ENCODE results near the gene NAA40. TPM values are rescaled to one million over a fixed set of nuclear protein-coding genes. Genes with fewer than 3 reads are reported as not detected.

NAA40 gene
- total RNA-seq, 1 donor from 2014 or later, result 15.7 TPM

DNA sequence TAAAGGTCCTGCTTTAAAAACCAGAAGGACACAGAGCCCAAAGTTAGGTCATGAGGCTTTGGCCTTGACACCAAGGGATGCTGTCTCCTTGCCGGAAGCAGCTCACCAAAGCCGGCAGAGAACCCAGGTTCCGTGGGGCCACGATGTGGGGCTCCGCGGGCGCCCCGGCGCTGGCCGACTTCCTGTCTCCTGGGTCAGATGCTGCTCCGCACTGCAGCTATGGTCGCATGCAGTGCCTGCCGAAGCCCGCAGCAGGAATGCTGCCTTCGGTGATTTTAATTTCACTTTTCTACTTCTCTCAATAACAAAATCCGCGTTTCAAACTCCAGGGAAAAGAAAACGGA, 47.0 kb downstream of the NAA40 start:
- H3K4me3 ChIP-seq, result peak overlapping the region; percentile 99
- H3K27me3 ChIP-seq, result no peaks in the 10 kb centered on the region
- ATAC-seq (peak; percentile 53), DNase-seq (peak; percentile 81)
- peak overlapping the region; percentile 89 for H3K27ac ChIP-seq
- TF ChIP-seq CTCF (IDR thresholded peaks at IDR 0.05), result no peak
- H3K9me3 ChIP-seq, result no peaks in the 10 kb centered on the region
- intact Hi-C loops (cut with DNase I), result no loop called here
- H3K36me3 ChIP-seq, result peaks cover 23% of the 10 kb centered on the region
- peaks cover 17% of the 10 kb centered on the region for H3K4me1 ChIP-seq

GRCh38 chr11:63986156-63986931, 47.5 kb downstream of the NAA40 start, which contains the start of gene OTUB1:
TSS of gene OTUB1 (plus strand) at chr11:63986438. CDS start at chr11:63986457, 19 bp downstream.
- peak; percentile 97 for DNase-seq
- no peak for TF ChIP-seq CTCF (IDR thresholded peaks at IDR 0.05)
- intact Hi-C loops (cut with DNase I), result no loop called here
- H3K27me3 ChIP-seq, result no peaks in the 10 kb centered on the region
- H3K9me3 ChIP-seq, result no peaks in the 10 kb centered on the region
- H3K4me3 ChIP-seq, result peak within 1 kb of the TSS; percentile 99
- ATAC-seq, result peak; percentile 96
- H3K36me3 ChIP-seq, result peaks cover 28% of the 10 kb centered on the region
- peaks cover 17% of the 10 kb centered on the region for H3K4me1 ChIP-seq
- H3K27ac ChIP-seq, result peak within 1 kb of the TSS; percentile 89

DNA sequence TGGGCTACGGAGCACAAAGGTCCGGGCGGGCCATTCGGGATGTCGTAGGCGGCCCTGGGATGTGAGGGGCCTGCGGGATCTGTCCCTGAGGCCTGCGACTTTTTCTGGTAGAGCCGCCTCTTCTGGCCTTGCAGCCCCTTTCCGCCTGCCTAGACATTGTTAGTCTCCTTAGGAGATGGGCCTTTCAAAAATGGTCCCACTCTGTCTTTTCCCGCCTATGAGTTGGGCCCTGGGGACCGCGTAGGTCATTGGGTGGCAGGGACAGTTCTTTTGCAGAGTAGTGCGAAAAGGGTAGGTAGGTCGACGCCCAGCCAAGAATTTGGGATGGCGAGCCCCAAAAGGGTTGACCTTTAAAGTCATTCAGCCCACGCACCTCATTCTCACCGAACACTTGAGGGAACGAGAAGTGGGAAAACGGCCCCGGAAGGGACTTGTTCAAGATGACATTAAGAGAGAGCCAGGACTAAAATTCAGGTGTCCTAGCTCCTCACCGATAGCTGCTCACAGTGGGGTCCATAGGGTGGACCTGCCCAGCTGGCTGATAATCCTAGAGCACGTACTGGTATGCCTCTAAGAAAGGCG, 48.2 kb downstream of the NAA40 start:
- peaks cover 17% of the 10 kb centered on the region for H3K4me1 ChIP-seq
- H3K4me3 ChIP-seq, result peak overlapping the region; percentile 99
- ATAC-seq (no peak), DNase-seq (no peak)
- H3K27me3 ChIP-seq, result no peaks in the 10 kb centered on the region
- no peak for TF ChIP-seq CTCF (IDR thresholded peaks at IDR 0.05)
- H3K27ac ChIP-seq, result peak overlapping the region; percentile 89
- intact Hi-C loops (cut with DNase I), result no loop called here
- no peaks in the 10 kb centered on the region for H3K9me3 ChIP-seq
- H3K36me3 ChIP-seq, result peaks cover 30% of the 10 kb centered on the region

DNA sequence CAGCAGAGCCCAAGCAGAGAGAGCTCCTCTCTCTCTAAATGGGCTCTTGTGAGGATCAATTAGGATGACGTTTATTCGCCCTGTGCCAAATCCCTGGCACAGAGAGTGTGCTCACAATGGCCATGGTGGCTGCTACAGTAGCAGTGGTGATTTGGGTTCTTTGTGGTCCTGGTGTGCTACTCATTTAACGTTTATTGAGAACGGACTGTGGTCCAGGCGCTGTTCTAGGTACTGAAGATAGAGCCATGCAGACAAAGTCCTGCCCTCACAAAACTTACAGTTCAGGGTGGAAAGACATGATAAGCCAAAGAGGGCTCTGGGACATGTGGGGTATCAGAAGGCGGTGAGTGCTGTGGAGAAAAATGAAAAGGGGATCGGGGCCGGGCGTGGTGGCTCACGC, 52.8 kb downstream of the NAA40 start:
- no peak overlapping the region for H3K27ac ChIP-seq
- peaks cover 53% of the 10 kb centered on the region for H3K36me3 ChIP-seq
- no peaks in the 10 kb centered on the region for H3K9me3 ChIP-seq
- intact Hi-C loops (cut with DNase I), result no loop called here
- H3K4me3 ChIP-seq, result no peak overlapping the region
- TF ChIP-seq CTCF (IDR thresholded peaks at IDR 0.05), result no peak
- DNase-seq (no peak), ATAC-seq (no peak)
- H3K4me1 ChIP-seq, result peaks cover 11% of the 10 kb centered on the region
- H3K27me3 ChIP-seq, result no peaks in the 10 kb centered on the region

- no peaks in the 10 kb centered on the region for H3K9me3 ChIP-seq
- no peak for ATAC-seq
- intact Hi-C loops (cut with DNase I), result no loop called here
- H3K4me3 ChIP-seq, result no peak overlapping the region
- no peak for TF ChIP-seq CTCF (IDR thresholded peaks at IDR 0.05)
- H3K27ac ChIP-seq, result no peak overlapping the region
- peaks cover 67% of the 10 kb centered on the region for H3K36me3 ChIP-seq
- no peaks in the 10 kb centered on the region for H3K27me3 ChIP-seq
- no peak for DNase-seq
- H3K4me1 ChIP-seq, result no peaks in the 10 kb centered on the region
Measured at GRCh38 chr11:63993100-63993499, 54.3 kb downstream of the NAA40 start.

Measured in upper lobe of right lung (tissue), 1 donor.